Stimulated activated CD4-positive, alpha-beta T cell treated with anti-CD3 and anti-CD28 coated beads, Interleukin-2, amount 100 ng/mL, for 4 hours (primary cell): ENCODE measurements around the gene THBD.

Experiments used
- DNase-seq: peaks from one replicate; pipeline ENCODE4 v3.0.0-alpha.2; 2020; ENCODE audit warnings: low read depth

THBD gene

DNA sequence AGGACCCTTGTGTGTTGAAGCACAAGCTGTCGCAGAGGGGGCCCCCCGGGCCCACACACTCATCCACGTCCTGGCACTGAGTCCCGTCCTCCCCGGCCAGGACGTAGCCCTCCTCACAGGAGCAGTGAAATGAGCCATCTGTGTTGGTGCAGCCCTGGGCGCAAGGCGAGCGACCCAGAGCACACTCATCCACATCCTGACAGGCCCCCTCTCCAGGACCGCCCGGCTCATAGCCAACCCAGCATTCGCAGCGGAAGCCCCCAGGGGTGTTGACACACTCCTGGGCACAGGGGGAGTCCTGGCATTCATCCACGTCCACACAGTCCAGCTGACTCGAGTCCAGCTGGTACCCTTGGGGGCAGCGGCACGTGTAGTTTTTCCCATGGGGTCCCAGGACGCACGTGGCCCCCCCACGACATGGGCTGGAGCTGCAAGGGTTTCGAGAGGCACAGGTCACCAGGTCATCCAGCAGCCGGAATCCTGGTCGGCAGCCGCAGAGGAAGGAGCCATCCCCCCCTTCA, 35.4 kb upstream of the THBD start:
- DNase-seq: no peak

GRCh38 chr20:23084282-23084844, 34.9 kb upstream of the THBD start:
- DNase-seq: no peak

DNA sequence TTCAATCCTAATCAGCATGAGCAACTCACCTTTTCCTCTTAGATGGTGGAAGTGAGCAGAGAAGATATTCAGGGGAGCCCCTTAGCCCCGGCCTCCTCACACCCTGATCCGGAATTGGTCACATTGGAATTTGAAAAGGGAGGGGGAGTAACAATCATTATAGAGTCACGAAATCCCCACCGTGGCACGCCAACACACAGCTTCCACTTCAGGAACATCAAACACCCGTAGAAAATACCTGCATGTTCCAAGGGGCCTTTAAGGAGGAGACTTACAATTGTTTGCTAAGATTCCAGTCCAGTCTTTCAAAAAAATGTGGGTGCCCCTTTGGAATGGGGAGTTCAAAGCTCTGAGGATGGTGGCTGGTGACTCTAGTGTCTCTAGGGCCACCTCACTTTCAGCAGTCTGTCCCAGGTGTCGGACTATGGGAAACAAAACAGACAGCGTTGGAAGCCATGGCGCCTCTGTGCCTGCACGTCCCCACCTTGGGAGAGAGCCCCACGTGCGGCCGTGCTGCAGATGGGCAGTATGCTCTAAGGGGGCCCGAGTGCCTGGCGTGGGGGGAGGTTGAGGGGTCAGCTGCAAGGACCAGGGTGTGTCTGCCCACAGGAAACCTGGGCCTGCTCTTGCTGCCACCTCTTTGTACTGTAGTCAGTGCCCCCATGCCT, 34.2 kb upstream of the THBD start:
- DNase-seq: no peak

DNA sequence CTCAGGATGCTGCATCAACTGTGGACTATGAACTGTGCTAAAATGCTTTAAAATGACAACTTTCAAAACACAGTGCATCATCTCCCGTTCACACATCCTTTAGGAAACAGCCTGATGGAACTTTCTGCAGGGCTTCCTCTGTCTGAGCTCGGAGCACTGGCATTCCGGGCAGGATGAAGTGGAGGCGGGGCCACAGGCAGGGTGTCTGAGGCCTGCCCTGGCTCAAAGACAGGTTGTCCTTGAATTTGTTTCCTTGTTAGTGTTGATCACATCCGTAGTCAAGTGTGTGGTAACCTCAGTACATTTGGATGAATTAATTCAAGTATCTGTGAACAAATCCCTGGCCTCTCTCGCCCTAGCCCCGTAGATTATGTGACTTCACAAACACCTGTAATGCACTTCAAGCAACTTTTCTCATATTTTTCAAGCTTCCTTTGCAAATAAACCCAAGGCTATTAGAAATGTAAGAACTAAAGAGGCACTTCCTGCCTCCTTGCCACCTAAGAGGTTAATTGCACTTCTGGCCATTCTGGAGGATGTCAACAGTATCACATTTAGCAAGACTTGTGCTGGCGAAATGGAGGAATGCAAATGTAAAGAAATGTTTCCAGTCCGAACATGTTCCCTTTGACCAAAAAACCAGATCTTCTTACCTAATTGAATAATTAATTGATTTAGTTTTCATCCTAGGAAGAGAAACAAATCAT, 33.5 kb upstream of the THBD start:
- no peak for DNase-seq

- no peak for DNase-seq
These were observed 31.9 kb upstream of the THBD start for GRCh38 chr20:23081263-23081819.

- no peak for DNase-seq
These were observed 31.0 kb upstream of the THBD start for GRCh38 chr20:23080521-23080920.

GRCh38 chr20:23079926-23080325, 30.5 kb upstream of the THBD start:
- DNase-seq: no peak

- DNase-seq: no peak
These were observed 29.5 kb upstream of the THBD start for GRCh38 chr20:23079016-23079351.

DNA sequence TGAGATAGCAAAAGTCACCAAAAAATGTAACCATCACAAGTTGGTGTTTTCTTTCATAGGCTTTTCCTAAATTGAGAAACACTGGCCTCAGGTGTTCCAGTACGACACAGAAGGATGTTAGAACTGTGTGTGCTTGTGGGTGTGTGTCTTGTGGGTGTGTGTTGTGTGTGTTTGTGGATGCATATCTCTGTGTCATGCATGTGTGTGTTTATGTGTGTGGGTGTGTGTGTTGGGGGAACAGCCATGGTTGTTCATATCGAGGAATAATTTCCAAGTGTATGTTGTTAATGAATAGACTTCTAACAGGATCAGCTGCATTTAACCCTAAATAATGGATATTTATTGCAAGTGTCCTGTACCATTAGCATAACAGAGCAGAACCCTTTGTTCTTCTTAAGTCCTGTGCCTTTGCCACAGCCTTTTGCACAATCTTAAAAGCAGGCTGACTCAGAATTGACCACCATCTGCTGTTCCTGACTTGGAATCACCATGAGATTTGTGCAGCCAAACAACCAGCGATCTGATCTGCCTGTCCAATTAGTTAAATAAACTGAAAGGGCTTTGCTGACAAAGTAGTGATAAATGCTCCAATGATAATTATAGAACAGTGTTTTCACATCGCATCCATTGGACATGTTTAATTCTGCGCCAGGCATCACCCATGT, 29.0 kb upstream of the THBD start:
- DNase-seq: no peak

DNA sequence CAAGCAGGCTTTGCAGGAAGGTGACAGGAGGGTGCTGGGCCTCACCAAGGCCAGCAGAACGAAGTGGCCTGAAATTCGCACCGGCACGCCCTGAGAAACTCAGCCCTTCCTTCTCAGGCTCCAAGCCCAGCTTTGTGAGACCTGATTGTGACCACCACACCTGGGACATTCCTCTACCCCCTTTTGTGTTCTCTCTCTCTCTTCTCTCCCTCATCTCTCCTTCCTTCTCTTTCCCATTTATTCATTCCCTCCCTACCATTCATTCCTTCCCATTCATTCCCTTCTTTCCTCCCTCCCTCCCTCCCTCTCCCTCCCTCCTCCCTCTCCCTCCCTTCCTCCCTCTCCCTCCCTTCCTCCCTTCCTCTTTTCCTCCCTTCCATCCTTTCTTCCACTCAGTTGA, 27.8 kb upstream of the THBD start:
- no peak for DNase-seq

DNA sequence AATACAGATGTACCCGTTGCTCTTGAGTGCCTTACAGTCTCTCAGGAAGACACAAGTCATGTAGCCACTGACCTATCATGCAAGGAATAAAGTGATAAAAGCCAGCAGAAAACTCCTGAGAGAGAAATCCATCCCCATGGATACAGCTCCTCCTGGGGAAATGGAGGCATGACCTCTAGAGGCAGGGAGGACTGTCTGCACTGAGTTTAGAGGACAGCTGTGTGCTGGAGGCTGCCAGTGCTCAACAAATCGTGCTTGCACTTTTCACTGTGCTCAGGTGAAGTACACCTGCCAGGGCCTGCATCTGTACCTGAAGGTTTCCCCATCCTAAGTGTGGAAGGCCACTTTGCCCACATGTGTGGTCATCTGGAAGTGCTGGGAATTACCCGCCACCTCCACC, 24.6 kb upstream of the THBD start:
- no peak for DNase-seq

- no peak for DNase-seq
These were observed 23.6 kb upstream of the THBD start for GRCh38 chr20:23072892-23073586.

- DNase-seq: no peak
These were observed 22.5 kb upstream of the THBD start for GRCh38 chr20:23071996-23072395.

- DNase-seq: no peak
These were observed 21.9 kb upstream of the THBD start for GRCh38 chr20:23071398-23071797.

GRCh38 chr20:23069108-23069507, 19.6 kb upstream of the THBD start:
- DNase-seq: no peak

GRCh38 chr20:23068283-23068682, 18.8 kb upstream of the THBD start:
- no peak for DNase-seq

DNA sequence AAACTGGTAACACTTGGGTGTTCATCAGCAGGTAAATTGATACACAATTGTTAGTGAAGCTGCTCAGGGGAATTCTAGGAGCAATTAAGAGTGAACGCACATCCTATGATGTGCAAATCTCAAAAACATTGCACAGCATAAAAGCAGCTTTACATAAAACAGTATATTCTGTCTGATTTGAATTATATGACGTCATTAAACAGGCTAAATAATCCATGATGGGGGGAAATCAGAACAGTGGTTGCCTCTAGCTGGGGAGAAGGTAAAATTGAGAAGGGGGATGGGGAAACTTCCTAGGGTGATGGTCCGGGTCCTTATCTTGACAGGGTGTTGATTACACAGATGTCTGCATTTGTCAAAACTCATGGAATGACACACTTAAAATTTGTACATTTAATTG, 17.3 kb upstream of the THBD start:
- no peak for DNase-seq

GRCh38 chr20:23065266-23066201, 16.1 kb upstream of the THBD start:
- DNase-seq: no peak

DNA sequence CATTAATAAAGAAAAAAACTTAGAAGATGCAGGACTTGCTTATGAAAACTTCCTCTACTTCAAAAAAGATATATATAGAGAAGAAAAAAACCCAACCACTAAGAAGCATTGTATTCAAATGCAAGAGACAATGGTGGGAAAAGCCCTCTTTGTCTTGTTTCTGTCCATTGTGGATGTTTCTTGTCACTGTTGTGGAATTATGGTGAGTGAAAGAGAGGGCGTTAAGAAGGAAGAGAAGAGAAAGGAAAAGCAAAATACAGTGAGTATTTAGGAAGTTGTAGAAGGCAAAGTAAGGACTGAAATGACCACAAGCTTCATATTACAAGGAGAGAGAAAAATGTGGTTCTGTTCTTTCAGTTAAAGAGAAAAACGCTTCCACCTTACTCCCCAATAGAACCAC, 14.1 kb upstream of the THBD start:
- no peak for DNase-seq

DNA sequence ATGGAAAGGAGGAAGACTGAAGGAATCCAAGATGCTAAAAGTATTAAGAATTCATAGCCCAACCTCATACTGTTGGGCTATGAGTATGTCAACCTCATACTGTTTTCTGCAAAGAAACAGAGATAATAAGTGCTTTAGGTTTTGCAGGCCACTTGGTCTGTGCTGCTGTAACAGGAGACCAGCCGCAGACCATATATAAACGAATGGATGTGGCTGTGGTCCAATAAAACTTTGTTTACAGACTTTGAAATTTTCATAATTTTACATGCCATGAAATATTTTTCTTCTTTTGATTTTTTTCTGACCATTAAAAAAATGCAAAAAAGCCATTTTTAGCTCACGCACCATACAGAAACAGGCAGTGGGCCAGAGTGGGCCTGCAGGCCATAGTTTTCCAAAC, 13.7 kb upstream of the THBD start:
- no peak for DNase-seq

- DNase-seq: no peak
These were observed 13.2 kb upstream of the THBD start for GRCh38 chr20:23062632-23063031.
